ENCODE results near the gene LPAR1. TPM values are rescaled to one million over a fixed set of nuclear protein-coding genes. Genes with fewer than 3 reads are reported as not detected.
"Not testable (repeated sequence)": the region's sequence is repeated elsewhere in the genome, so short reads cannot be mapped to it uniquely, and the experiment has no call there.

The LPAR1 gene
- total RNA-seq, 1 experiment from 2014 or later, result 0.21 TPM

GRCh38 chr9:110869931-110870330, 168.3 kb downstream of the LPAR1 start:
- POLR2A ChIA-PET, result no interaction called here
- no peak overlapping the region for H3K4me3 Mint-ChIP-seq (ENCODE audit: unreplicated experiment)
- H3K4me1 Mint-ChIP-seq (ENCODE audit: insufficient read depth, unreplicated experiment), result no peaks in the 10 kb centered on the region
- TF ChIP-seq CTCF (IDR thresholded peaks at IDR 0.05; ENCODE audit: unreplicated experiment), result no peak
- no peaks in the 10 kb centered on the region for H3K36me3 Mint-ChIP-seq (ENCODE audit: insufficient read depth, unreplicated experiment)
- no peak for DNase-seq (ENCODE audit: unreplicated experiment)
- intact Hi-C loops (cut with micrococcal nuclease), result no loop called here
- no peaks in the 10 kb centered on the region for H3K9me3 Mint-ChIP-seq (ENCODE audit: unreplicated experiment)
- no peaks in the 10 kb centered on the region for H3K27me3 Mint-ChIP-seq (ENCODE audit: insufficient read depth, unreplicated experiment)
- no TSS peak for BruUV-seq (replicated peaks)
- CTCF ChIA-PET, result no interaction called here
- no peak overlapping the region for H3K27ac Mint-ChIP-seq (ENCODE audit: low read depth, unreplicated experiment)

- ChIA-PET POLR2A (interaction anchor here (0.6 kb wide), 1 partner anchor 36 kb away, joined by 3 read pairs; no protein-coding TSS in a partner anchor), CTCF (no interaction called here)
- no TSS peak for BruUV-seq (replicated peaks)
- H3K27ac Mint-ChIP-seq (ENCODE audit: low read depth, unreplicated experiment), result no peak overlapping the region
- no peak for DNase-seq (ENCODE audit: unreplicated experiment)
- no peaks in the 10 kb centered on the region for H3K4me1 Mint-ChIP-seq (ENCODE audit: insufficient read depth, unreplicated experiment)
- no peaks in the 10 kb centered on the region for H3K36me3 Mint-ChIP-seq (ENCODE audit: insufficient read depth, unreplicated experiment)
- no peak for TF ChIP-seq CTCF (IDR thresholded peaks at IDR 0.05; ENCODE audit: unreplicated experiment)
- intact Hi-C loops (cut with micrococcal nuclease), result no loop called here
- no peak overlapping the region for H3K4me3 Mint-ChIP-seq (ENCODE audit: unreplicated experiment)
- H3K27me3 Mint-ChIP-seq (ENCODE audit: insufficient read depth, unreplicated experiment), result no peaks in the 10 kb centered on the region
- peaks cover 17% of the 10 kb centered on the region for H3K9me3 Mint-ChIP-seq (ENCODE audit: unreplicated experiment)
Observed at GRCh38 chr9:110864011-110864410, 174.3 kb downstream of the LPAR1 start.

GRCh38 chr9:110861370-110862110, 176.7 kb downstream of the LPAR1 start:
- H3K27me3 Mint-ChIP-seq (ENCODE audit: insufficient read depth, unreplicated experiment); CTCF ChIA-PET; H3K36me3 Mint-ChIP-seq (ENCODE audit: insufficient read depth, unreplicated experiment); H3K4me3 Mint-ChIP-seq (ENCODE audit: unreplicated experiment); BruUV-seq (replicated peaks); DNase-seq (ENCODE audit: unreplicated experiment); intact Hi-C loops (cut with micrococcal nuclease); H3K27ac Mint-ChIP-seq (ENCODE audit: low read depth, unreplicated experiment); POLR2A ChIA-PET; H3K4me1 Mint-ChIP-seq (ENCODE audit: insufficient read depth, unreplicated experiment): not testable (repeated sequence)
- peaks cover 17% of the 10 kb centered on the region for H3K9me3 Mint-ChIP-seq (ENCODE audit: unreplicated experiment)

- H3K9me3 Mint-ChIP-seq (ENCODE audit: unreplicated experiment), result peaks cover 24% of the 10 kb centered on the region
- BruUV-seq (replicated peaks), result no TSS peak
- no peak for DNase-seq (ENCODE audit: unreplicated experiment)
- no peaks in the 10 kb centered on the region for H3K36me3 Mint-ChIP-seq (ENCODE audit: insufficient read depth, unreplicated experiment)
- no peaks in the 10 kb centered on the region for H3K4me1 Mint-ChIP-seq (ENCODE audit: insufficient read depth, unreplicated experiment)
- H3K4me3 Mint-ChIP-seq (ENCODE audit: unreplicated experiment), result no peak overlapping the region
- ChIA-PET POLR2A (interaction anchor here (0.7 kb wide), 1 partner anchor 527 kb away, joined by 3 read pairs; no protein-coding TSS in a partner anchor), CTCF (no interaction called here)
- H3K27ac Mint-ChIP-seq (ENCODE audit: low read depth, unreplicated experiment), result no peak overlapping the region
- no peaks in the 10 kb centered on the region for H3K27me3 Mint-ChIP-seq (ENCODE audit: insufficient read depth, unreplicated experiment)
- intact Hi-C loops (cut with micrococcal nuclease), result no loop called here
- no peak for TF ChIP-seq CTCF (IDR thresholded peaks at IDR 0.05; ENCODE audit: unreplicated experiment)
Observed at GRCh38 chr9:110856772-110857171, 181.5 kb downstream of the LPAR1 start.
